ENCODE results near the gene RPF1.

- TF ChIP-seq CTCF (IDR thresholded peaks at IDR 0.05) (no peak), POLR2A (IDR thresholded peaks at IDR 0.05) (no peak)
Measured at GRCh38 chr1:84492726-84493125, 13.7 kb downstream of the RPF1 start.

All from body of pancreas (tissue), 4 donors.